ENCODE data around the gene FBXL16.
A peak's percentile ranks its signal among the peaks of the same experiment; 100 is the strongest.
"Not testable (repeated sequence)": the region's sequence is repeated elsewhere in the genome, so short reads cannot be mapped to it uniquely, and the experiment has no call there.

Gene FBXL16, protein sequence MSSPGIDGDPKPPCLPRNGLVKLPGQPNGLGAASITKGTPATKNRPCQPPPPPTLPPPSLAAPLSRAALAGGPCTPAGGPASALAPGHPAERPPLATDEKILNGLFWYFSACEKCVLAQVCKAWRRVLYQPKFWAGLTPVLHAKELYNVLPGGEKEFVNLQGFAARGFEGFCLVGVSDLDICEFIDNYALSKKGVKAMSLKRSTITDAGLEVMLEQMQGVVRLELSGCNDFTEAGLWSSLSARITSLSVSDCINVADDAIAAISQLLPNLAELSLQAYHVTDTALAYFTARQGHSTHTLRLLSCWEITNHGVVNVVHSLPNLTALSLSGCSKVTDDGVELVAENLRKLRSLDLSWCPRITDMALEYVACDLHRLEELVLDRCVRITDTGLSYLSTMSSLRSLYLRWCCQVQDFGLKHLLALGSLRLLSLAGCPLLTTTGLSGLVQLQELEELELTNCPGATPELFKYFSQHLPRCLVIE

DNA sequence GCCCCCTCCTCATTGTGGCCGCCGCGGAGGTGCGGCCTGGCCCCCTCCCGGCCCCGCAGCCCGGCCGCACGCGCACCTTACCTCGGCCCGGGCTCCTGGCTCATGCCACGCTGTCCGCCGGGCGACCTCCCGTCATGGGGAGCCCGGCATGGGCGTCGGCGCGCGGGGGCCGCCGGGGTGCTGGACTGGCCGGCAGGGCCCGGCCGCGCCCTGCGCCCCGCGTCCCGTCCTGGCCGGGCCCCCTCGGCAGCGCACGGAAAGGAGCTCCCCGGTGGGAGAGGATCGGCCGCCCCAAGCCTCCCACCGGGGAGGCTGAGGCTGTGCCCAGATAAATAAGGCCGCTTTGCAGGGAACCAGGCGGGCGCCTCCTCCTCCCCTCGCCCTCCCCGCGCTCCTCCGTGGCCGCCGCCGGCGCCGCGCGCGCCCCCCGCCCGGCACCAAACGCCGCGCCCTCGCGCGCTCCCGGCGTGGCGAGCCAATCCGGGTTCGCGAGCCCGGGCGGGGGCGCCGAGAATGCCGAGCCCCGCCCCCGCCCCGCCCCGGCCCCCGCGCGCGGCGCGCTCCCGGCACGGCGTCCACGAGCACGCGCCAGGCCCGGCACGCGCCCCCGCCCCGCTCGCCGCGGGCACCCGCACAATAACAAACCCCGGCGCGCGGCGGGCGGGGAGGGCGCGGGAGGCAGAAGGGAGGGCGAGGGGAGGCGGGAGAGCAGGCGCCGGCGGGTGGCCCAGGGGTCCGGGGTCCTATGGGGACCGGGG lies at the start of gene FBXL16:
TSS of gene FBXL16 (minus strand) at position 371 of the 758 bp plus-strand sequence. CDS start 8,396 bp downstream, outside the sequence.
- peak; percentile 43 for DNase-seq

DNA sequence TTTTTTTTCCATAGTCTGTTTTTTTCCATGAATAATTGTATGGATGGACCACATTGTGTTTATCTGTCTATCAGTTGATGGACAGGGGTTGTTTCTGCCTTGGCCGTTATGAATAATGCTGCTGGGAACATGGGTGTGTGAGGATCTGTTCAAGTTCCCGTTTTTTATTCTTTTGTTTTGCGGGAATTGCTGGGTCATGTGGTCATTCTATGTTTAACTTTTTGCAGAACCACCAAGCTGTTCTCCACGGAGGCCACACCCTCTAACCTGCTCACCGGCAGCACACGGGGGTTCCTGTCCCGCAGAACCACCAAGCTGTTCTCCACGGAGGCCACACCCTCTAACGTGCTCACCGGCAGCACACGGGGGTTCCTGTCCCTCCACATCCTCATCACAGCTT lies 49.1 kb upstream of the FBXL16 start:
- no peak for DNase-seq

DNA sequence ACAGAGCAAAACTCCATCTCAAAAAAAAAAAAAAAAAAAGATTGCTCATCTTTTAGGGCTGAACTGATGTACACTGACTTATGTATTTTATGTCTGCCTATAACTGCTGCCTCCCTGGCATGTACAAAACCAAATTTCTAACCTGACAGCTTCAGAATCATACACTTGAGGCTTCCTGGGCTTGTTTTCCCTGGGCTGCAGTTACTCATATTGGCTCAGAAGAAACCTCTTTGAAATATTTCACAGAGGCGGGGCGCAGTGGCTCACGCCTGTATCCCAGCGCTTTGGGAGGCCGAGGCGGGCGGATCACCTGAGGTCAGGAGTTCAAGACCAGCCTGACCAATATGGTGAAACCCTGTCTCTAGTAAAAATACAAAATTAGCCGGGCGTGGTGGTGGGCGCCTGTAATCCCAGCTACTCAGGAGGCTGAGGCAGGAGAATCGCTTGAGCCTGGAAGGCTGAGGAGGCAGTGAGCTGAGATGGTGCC lies 48.6 kb upstream of the FBXL16 start:
- DNase-seq = not testable (repeated sequence)

DNA sequence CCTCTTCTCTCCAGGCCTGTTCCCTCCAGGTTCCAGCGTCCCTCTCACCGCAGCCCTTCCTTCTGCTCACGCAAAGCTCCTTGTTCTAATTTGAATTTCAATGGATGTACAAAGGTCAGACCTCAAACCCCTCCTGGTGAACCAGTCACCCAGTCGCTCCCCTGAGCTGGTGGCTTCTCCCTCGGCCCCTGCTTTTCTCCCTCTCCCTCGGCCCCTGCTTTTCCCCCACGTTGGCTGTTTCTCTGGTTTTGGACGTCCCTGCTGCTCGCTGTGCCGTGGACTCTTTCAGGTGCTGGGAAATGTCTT lies 46.4 kb upstream of the FBXL16 start:
- DNase-seq = no peak

DNA sequence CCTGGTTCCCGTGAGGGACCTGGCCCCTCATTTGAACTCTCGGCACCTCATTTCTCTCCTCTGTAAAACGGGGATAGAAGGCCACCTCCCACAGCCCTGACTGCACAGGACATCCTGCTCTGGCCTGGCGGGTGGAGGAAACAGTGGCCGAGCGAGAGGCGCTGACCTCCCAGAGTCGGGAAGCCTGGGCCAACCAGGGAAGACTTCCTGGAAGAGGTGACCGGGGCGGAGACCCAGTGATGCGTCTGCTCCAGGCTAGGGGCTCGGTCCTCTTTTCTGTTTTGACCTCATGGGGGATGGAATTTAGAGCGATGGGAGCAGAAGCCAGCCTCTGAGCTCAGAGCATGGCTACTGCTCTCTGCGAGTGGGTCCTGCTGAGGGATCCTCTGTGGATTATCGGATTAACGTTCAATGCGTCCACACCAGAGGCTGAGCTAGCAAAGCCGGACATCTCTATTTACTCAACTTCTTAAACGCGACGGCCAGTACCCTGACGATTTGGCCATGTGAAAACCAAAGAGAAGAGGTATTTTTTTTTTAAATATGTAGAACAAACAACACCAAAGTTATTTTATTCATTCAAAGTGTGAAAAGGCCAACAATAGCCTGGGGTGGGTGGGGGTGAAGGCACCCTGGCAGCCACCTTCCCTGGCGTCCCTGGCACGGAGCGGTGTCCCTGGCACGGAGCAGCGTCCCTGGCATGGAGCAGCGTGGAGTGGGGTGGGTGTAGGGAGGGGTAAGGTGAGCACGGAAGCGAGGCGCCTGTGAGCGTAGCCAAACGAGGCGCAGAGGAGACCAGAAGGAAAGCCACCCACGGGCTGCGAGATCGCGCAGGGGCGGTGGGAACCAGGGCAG lies 45.8 kb upstream of the FBXL16 start:
- no peak for DNase-seq

DNA sequence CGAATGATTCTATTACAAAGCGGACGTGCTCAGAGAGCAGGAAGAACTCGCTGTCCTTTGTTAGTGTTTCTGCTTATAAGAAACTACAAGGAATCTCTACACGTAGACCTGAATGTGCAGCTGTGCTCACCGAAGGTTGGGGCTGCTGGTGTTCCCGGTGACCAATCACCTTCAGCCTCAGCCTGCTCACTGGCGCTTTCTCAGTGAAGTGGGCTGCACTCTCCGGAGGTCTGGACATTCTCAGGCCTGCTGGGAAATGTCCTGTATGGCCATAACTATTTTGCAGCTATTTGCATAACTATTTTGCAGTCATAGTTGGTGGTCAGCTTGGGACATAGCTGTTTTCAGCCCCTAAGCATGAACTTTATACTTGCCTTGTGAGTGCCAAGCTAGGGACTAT lies 44.9 kb upstream of the FBXL16 start:
- no peak for DNase-seq

DNA sequence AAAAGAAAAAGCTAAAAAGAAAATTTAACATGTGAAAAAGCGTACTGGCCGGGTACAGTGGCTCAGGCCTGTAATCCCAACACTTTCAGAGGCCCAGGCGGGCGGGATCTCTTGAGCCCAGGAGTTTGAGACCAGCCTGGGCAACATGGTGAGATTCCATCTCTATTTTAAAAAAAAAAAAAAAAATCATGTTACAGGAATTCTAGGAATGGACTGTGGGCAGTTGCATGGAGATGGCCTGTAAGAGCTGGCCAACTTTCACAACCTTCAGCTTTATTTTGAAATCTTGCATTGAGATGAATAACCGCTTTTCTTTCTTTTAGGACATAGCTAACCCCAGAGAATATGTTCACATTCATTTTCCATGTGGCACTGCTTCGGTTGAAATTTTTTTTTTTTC lies 43.4 kb upstream of the FBXL16 start:
- DNase-seq = no peak

DNA sequence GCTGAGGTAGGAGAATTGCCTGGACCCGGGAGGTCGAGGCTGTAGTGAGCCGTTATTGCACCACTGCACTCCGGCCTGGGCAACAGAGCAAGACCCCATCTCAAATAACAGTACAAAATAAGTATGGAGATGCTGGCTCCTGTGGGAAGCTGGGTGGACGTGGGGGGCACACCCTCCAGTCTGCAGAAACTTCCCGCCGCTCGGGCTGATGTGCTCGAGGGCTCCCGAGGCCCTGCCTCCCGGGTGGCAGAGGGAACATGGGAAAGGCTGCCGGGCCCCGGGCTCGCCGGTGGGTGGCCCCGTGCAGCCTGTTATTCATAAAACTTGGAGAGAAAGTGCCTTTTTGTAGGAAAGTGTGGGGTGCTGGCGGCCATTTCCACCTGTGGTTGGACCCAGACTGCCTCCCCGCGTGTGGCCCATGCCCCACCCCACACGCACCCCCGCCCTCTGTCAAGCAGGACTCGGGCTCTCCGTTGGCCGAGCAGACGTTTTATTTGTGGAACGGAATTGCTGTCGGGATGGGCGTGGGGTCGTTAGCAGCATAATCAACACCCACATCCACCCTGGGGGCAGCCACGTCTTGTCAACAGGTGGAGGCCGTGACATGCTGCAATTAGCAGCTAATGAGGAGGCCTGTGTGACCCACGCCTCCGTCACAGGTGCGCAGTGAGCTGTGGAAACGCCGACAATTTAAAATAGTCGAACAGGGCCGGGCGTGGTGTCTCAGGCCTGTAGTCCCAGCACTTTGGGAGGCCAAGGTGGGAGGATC lies 42.6 kb upstream of the FBXL16 start:
- DNase-seq = no peak

DNA sequence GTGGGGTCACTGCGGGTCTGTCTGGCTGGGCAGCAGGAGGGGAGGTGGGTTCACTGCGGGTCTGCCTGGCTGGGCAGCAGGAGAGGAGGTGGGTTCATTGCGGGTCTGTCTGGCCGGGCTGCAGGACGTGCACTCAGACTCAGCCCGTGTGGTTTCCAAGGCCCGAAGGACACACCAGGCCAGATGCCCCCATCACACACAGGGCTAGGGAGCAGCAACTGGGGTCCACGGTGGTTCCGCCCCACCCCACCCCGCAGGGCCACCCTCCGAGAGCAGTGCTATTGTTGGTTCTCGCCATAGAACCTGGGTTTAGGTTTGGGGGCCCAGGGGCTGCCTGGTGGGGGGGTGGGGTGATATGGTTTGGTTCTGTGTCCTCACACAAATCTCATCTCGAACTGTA lies 41.0 kb upstream of the FBXL16 start:
- DNase-seq = no peak

DNA sequence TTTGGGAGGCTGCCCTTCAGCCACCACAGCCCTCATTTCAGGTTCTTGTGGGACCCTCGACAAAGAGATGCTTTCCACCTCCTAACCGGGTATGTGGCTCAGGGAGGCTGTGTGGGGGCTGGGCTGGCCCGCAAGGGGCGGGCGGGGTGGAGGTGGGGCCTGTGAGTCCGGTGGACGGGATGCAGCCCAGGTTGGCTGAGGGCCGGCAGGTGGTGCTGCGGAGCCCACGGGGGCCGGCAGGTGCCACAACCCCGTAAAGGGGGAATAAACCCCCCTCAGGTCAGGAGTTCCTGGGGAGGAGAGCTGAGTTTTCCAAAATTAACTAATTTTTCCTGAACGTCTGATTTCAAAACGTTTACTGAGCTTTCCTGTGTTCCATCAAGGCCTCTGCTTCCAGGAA lies 40.1 kb upstream of the FBXL16 start:
- no peak for DNase-seq

DNA sequence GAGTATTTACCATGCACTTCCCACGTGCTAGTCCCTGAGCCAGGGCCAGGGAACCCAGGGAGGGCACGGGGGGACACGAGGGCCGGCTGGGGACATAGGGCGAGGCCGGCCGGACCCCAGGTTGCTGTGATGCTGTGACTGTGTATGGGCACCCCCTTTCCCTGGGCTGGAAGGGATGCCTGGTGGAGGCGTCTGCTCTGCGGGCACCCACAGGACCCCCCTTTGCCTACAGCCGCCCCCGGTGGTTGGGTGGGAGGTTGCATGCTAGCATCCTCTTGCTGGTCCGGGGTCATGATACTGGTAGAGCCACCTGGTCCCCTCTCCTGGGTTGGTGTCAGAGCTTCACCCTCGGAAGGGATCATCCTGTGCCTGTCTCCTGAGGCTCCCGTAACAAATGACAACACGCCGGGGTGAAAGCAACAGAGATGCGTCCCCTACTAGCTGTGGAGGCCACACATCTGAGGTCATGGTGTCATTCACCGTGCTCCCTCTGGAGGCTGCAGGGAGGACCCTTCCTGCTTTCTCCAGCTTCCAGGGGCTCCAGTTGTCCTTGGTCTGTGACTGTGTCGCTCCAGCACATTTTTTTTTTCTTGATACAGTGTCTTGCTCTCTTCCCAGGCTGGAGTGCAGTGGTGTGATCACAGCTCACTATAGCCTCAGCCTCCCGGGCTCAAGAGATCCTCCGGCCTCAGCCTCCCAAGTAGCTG lies 38.3 kb upstream of the FBXL16 start:
- no peak for DNase-seq

DNA sequence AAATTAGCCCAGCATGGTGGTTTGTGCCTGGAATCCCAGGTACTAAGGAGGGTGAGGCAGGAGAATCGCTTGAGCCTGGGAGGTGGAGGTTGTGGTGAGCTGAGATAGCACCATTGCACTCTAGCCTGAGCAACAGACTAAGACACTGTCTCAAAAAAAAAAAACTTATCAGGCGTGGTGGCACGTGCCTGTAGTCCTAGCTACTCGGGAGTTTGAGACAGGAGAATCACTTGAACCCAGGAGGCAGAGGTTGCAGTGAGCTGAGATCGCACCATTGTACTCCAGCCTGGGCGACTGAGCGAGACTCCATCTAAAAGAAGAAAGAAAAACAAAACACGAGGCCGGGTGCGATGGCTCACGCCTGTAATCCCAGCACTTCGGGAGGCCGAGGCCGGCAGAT lies 37.3 kb upstream of the FBXL16 start:
- not testable (repeated sequence) for DNase-seq

DNA sequence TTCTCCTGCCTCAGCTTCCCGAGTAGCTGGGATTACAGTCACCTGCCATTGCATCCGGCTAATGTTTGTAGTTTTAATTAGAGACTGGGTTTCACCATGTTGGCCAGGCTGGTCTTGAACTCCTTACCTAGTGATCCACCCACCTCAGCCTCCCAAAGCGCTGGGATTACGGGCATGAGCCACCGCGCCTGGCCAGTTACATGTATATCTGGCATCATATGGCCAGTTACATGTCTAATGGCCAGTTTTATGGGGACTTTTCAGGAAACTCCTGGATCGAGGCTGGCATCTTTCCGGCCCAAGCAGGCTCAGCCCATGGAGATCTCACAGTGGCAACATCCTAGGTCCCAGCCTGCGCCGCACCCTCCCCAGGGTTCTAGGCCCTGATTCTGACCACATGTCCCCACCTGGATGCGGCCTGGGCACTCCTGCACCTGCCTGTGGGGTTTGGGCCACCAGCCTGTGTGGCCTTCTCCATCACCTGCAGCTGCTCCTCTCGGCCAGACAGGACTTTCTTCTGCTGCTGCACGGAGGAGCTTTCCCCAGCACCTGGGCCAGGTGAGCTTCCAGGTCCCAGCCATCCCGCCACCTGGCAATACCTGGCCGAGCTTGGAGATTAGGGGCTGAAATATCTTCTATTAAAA lies 36.5 kb upstream of the FBXL16 start:
- no peak for DNase-seq

DNA sequence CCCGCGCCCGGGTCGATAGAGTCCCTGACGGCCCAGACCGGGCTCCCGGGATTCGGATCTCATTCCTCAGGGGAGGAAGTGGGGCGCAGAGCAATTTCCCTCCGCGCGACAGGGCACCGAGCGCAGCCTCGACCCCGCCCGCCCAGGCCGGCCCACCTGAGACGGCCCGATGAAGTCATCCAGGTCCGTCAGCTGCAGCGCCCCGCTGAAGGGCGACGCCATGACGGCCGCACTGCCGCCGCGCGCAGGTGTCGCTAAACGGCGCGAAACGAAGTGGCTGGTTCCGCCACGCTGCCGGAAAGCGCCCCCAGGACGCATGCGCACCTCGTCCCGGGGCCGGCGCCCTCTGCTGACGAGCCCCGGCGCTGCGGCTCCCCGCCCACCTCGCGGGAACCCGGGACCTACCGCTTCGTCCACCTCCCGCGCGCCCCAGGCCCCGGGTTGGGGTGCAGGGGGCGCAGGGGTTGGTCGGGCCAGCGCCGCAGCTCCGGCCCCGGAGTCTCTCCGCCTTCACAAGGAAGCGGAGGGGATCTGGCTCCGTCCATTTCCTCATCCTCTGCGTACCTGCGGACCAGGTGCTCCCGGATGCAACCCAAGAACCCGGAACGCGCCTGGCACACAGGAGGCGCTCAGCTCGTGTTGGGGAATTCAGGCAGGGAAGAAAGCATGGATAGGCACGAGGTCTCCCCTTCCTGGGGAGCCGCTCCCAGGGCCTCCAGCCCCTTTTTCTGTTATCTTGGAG lies 35.3 kb upstream of the FBXL16 start, which contains the start of gene CIAO3:
TSS of gene CIAO3 (minus strand) at position 234 of the 742 bp plus-strand sequence. CDS start at position 222, 12 bp downstream.
- DNase-seq = peak; percentile 57

DNA sequence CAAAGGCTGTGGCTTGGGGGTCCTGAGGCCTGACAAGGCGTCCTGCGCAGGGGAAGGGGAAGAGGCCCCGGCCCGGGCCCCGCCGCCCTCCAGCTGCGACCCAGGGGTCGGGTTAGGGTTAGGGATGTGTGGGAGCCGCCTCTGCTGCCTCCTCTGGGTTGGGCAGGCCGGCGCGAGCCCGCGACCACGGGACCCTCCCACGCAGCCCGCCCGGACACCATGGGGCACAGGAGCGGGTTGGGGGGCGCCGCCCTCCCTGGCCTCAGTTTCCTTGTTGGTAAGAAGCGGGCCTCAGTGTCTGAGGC lies 34.8 kb upstream of the FBXL16 start:
- no peak for DNase-seq

DNA sequence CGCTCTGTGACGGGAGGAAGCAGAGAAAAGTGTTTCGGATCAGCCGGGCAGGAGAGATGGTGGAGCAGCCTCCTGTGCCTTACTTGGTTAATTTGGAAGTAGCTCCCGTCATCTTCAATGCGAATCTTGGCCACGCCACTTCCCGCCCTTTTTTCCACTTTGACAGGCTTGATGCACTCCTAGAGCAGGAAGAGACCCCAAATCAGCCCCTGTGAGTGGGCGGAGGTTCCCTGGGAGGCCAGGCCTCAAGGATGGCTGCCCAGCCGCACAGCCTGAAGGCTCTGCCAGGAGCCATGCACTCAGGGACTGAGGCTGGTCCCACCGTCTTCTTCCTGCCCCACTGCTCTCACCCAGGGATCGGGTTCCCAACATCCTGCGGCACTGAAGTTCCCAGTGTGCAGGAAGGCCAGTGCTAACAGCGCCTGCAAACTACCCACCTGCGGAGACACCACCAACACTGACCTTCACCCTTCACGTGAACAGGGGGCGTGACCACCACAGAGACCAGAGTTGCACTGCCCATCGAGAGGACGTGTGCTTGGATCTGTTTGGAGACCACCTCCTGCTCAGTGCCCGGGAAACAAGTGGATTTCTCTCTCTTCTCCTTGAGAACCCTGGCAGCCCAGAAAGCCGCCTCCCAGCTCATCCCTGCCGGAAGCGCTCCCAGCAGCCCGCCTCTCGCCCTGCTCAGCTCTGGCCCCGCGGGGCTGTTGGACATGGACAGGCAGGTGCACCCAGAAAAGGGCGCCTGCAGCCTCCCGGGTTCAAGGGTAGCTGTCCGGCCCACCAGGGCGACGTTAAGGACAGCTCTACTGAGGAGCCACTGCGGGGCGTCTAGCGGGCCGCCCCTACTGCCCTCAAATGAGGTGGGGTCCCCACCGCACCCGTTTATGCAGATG lies 34.2 kb upstream of the FBXL16 start:
- no peak for DNase-seq

DNA sequence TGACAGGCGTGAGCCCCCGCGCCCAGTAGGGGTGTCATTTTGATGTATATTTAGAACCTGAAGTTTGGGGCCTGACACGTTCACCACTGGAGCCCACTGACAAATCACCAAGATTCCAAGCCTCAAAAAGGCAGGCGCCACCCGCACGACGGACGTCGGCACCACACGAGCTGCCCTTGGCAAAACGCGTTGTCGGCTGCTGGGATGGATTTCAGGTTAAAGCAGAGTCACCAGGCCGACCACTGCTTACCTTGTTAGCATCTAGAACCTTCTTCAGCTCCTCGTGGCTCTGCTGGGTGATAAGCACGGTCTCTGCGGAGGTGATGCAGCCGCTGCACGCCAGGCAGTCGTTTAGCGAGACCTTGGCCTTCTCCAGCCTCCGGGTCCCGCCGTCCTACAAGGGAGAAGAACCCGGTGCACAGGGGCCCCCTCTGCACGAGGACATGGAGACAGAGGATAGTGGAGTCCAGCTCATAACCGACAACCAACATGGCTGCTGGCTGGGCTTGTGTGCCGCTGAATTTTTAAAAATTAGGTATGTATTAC lies 31.4 kb upstream of the FBXL16 start:
- DNase-seq = no peak

DNA sequence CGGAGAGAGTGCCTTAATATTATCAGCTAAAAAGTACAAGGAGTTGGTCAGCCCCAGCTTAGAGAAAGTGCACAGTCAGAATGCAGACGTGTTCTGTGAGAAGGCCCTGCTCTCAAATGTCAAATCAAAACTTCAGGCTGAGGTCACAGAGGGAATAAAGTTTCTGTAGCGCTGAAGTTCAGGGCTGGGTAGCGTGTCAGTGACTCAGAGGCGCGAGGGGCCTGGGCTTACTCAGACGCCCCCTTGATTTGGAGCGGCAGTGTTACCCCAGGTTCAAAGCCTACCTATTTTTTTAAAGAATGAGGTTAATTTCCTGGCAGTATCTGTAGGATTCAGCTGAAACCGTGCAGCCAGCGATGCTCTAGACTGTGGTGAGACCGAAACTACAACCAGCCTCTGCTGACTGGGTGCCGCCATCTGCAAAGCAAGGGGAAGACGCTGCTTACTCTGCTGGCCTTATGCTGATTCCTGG lies 30.4 kb upstream of the FBXL16 start:
- no peak for DNase-seq

Measured in NCI-H446 treated with DMSO at 0.1 percent for 48 hours (cell line).